Neural cell (in vitro differentiated cells): ENCODE measurements around the gene REXO5. TPM values are rescaled to one million over a fixed set of nuclear protein-coding genes. Genes with fewer than 3 reads are reported as not detected.
A peak's percentile ranks its signal among the peaks of the same experiment; 100 is the strongest.

ENCODE experiments used
- H2AFZ ChIP-seq: fragments of 200-600, 300-800 bp; sonication (generic), shearing (Covaris generic); 2 replicates; pipeline ENCODE4 v1.6.0; 2014; ENCODE audit warnings: low read depth, mild to moderate bottlenecking, antibody characterized with exemption, low read length, moderate library complexity
- H3F3A ChIP-seq: fragments of 200-600 bp; shearing (Covaris generic); 2 replicates; pipeline ENCODE4 v1.6.1; 2016; ENCODE audit warnings: mild to moderate bottlenecking, moderate library complexity, mixed read lengths, antibody characterized with exemption, low read length; ENCODE audit not compliant: insufficient read depth, poor library complexity, severe bottlenecking
- H3K27ac ChIP-seq: fragments of 200-600, 300-800 bp; sonication (generic), shearing (Covaris generic); 2 replicates; pipeline ENCODE4 v1.5.1; 2014; ENCODE audit warnings: mild to moderate bottlenecking, low read length, moderate library complexity
- H3K27me3 ChIP-seq: fragments of 300-800, 200-600 bp; sonication (generic), shearing (Covaris generic); 2 replicates; pipeline ENCODE4 v1.6.0; 2014; ENCODE audit warnings: mild to moderate bottlenecking, low read depth, low read length, moderate library complexity; ENCODE audit not compliant: insufficient read depth
- H3K36me3 ChIP-seq: fragments of 300-800, 200-600 bp; sonication (generic), shearing (Covaris generic); 2 replicates; pipeline ENCODE4 v1.5.1; 2014; ENCODE audit warnings: mild to moderate bottlenecking, antibody characterized with exemption, low read length, moderate library complexity; ENCODE audit not compliant: insufficient read depth
- H3K4me2 ChIP-seq: fragments of 300-800, 200-600 bp; sonication (generic), shearing (Covaris generic); 2 replicates; pipeline ENCODE4 v1.6.0; 2014; ENCODE audit warnings: mild to moderate bottlenecking, low read length
- H3K4me3 ChIP-seq: fragments of 300-800, 200-600 bp; sonication (generic), shearing (Covaris generic); 2 replicates; pipeline ENCODE4 v1.5.1; 2014; ENCODE audit warnings: mild to moderate bottlenecking, low read length, moderate library complexity
- H3K79me2 ChIP-seq: fragments of 200-600 bp; shearing (Covaris generic); replicated peaks from 2 replicates; pipeline ENCODE4 v1.6.0; 2014; ENCODE audit warnings: mild to moderate bottlenecking, low read length, moderate library complexity; ENCODE audit not compliant: insufficient read depth
- H3K9ac ChIP-seq: fragments of 300-800, 200-600 bp; sonication (generic), shearing (Covaris generic); 2 replicates; pipeline ENCODE4 v1.6.1; 2016; ENCODE audit warnings: mild to moderate bottlenecking, low read length, mixed read lengths
- H3K9me2 ChIP-seq: fragments of 200-600 bp; shearing (Covaris generic); 2 replicates; pipeline ENCODE4 v1.6.1; 2016; ENCODE audit warnings: mild to moderate bottlenecking, low read length, mixed read lengths; ENCODE audit not compliant: insufficient read depth
- H3K9me3 ChIP-seq: fragments of 200-600, 300-800 bp; sonication (generic), shearing (Covaris generic); 2 replicates; pipeline ENCODE4 v1.6.1; 2016; ENCODE audit warnings: mild to moderate bottlenecking, mixed run types, low read length, moderate library complexity, mixed read lengths
- H4K20me1 ChIP-seq: fragments of 200-600 bp; shearing (Covaris generic); 2 replicates; pipeline ENCODE4 v1.6.1; 2016; ENCODE audit warnings: mild to moderate bottlenecking, mixed run types; ENCODE audit not compliant: insufficient read depth
- EP300 ChIP-seq: fragments of 450-650 bp; conservative IDR thresholded peaks from 2 replicates; pipeline ENCODE4 v1.6.1; 2014; ENCODE audit warnings: antibody characterized with exemption, mild to moderate bottlenecking, moderate library complexity; ENCODE audit not compliant: poor library complexity, severe bottlenecking
- EZH2 ChIP-seq: fragments of 200-600, 300-800 bp; shearing (Covaris generic), sonication (generic); IDR thresholded peaks from 2 replicates; pipeline ENCODE4 v1.6.1; 2014; ENCODE audit warnings: antibody characterized with exemption, low read length, borderline replicate concordance, mild to moderate bottlenecking; ENCODE audit not compliant: insufficient read depth, poor library complexity, severe bottlenecking
- MXI1 ChIP-seq: fragments of 450-650 bp; conservative IDR thresholded peaks from 2 replicates; pipeline ENCODE4 v1.6.1; 2014; ENCODE audit warnings: antibody characterized with exemption, mild to moderate bottlenecking; ENCODE audit not compliant: poor library complexity, severe bottlenecking
- POLR2AphosphoS5 ChIP-seq: IDR thresholded peaks from 2 replicates; pipeline ENCODE4 v1.6.1; 2012
- RAD21 ChIP-seq: fragments of 450-650 bp; conservative IDR thresholded peaks from 2 replicates; pipeline ENCODE4 v1.6.1; 2014; ENCODE audit warnings: antibody characterized with exemption, mild to moderate bottlenecking, moderate library complexity
- SMC3 ChIP-seq: fragments of 450-650 bp; conservative IDR thresholded peaks from 2 replicates; pipeline ENCODE4 v1.6.1; 2014; ENCODE audit warnings: antibody characterized with exemption, mild to moderate bottlenecking, moderate library complexity; ENCODE audit not compliant: poor library complexity
- TAF1 ChIP-seq: IDR thresholded peaks from 2 replicates; pipeline ENCODE4 v1.6.1; 2012; ENCODE audit warnings: low read depth
- polyA plus RNA-seq: library from polyadenylated mRNA; depleted of rRNA; stranded (reverse); fragments of >200 nt; gene quantifications from 2 replicates; pipeline ENCODE4 v1.2.3, GENCODE V29; 2014
- TF ChIP-seq, protein P1 (sequence below): IDR thresholded peaks from 2 replicates; pipeline ENCODE4 v1.6.1; 2012; ENCODE audit warnings: borderline replicate concordance
- TF ChIP-seq, protein P2 (sequence below): fragments of 450-650 bp; IDR thresholded peaks from 2 replicates; pipeline ENCODE4 v1.5.1; 2014; ENCODE audit warnings: antibody characterized with exemption, mild to moderate bottlenecking, moderate library complexity; ENCODE audit not compliant: poor library complexity, severe bottlenecking

REXO5 gene
- polyA plus RNA-seq, 1 donor from 2014 or later = 11.2 TPM

DNA sequence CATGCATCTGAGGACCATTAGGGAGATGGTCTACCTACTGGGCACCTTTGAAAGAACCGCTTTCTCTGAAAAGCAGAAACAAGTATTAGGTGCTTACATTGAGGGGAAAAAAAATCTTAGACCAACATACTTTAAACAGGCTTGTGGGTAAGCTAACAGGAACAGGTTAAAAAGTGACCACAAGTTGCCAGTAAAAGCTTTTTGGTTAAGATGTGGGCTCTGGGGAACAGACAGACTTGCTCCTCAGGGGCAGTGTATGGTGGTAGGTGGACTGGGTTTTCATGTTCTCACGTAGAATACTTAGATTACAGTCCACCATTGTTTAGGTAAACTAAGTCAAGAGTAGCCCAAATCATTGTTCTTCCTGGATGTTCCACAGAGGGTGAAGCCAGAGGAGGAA, 41.2 kb downstream of the REXO5 start:
- Histone ChIP-seq H3K36me3 (no peaks in the 10 kb centered on the region), H3K9me3 (no peaks in the 10 kb centered on the region), H3K27ac (no peak overlapping the region), H3F3A (no peaks in the 10 kb centered on the region), H3K9ac (no peak overlapping the region), H3K27me3 (no peaks in the 10 kb centered on the region), H3K4me3 (no peak overlapping the region), H3K4me2 (no peak overlapping the region), H3K79me2 (no peaks in the 10 kb centered on the region), H4K20me1 (no peaks in the 10 kb centered on the region), H3K9me2 (no peaks in the 10 kb centered on the region), H2AFZ (no peak overlapping the region)
- TF ChIP-seq, protein P1, sequence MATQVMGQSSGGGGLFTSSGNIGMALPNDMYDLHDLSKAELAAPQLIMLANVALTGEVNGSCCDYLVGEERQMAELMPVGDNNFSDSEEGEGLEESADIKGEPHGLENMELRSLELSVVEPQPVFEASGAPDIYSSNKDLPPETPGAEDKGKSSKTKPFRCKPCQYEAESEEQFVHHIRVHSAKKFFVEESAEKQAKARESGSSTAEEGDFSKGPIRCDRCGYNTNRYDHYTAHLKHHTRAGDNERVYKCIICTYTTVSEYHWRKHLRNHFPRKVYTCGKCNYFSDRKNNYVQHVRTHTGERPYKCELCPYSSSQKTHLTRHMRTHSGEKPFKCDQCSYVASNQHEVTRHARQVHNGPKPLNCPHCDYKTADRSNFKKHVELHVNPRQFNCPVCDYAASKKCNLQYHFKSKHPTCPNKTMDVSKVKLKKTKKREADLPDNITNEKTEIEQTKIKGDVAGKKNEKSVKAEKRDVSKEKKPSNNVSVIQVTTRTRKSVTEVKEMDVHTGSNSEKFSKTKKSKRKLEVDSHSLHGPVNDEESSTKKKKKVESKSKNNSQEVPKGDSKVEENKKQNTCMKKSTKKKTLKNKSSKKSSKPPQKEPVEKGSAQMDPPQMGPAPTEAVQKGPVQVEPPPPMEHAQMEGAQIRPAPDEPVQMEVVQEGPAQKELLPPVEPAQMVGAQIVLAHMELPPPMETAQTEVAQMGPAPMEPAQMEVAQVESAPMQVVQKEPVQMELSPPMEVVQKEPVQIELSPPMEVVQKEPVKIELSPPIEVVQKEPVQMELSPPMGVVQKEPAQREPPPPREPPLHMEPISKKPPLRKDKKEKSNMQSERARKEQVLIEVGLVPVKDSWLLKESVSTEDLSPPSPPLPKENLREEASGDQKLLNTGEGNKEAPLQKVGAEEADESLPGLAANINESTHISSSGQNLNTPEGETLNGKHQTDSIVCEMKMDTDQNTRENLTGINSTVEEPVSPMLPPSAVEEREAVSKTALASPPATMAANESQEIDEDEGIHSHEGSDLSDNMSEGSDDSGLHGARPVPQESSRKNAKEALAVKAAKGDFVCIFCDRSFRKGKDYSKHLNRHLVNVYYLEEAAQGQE = no peak
- TF ChIP-seq EZH2 = no peak
- TF ChIP-seq RAD21 = no peak
- TF ChIP-seq EP300 = no peak
- TF ChIP-seq, protein P2, sequence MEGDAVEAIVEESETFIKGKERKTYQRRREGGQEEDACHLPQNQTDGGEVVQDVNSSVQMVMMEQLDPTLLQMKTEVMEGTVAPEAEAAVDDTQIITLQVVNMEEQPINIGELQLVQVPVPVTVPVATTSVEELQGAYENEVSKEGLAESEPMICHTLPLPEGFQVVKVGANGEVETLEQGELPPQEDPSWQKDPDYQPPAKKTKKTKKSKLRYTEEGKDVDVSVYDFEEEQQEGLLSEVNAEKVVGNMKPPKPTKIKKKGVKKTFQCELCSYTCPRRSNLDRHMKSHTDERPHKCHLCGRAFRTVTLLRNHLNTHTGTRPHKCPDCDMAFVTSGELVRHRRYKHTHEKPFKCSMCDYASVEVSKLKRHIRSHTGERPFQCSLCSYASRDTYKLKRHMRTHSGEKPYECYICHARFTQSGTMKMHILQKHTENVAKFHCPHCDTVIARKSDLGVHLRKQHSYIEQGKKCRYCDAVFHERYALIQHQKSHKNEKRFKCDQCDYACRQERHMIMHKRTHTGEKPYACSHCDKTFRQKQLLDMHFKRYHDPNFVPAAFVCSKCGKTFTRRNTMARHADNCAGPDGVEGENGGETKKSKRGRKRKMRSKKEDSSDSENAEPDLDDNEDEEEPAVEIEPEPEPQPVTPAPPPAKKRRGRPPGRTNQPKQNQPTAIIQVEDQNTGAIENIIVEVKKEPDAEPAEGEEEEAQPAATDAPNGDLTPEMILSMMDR = no peak
- TF ChIP-seq SMC3 = no peak
- TF ChIP-seq POLR2AphosphoS5 = no peak
- TF ChIP-seq MXI1 = no peak
- no peak for TF ChIP-seq TAF1

DNA sequence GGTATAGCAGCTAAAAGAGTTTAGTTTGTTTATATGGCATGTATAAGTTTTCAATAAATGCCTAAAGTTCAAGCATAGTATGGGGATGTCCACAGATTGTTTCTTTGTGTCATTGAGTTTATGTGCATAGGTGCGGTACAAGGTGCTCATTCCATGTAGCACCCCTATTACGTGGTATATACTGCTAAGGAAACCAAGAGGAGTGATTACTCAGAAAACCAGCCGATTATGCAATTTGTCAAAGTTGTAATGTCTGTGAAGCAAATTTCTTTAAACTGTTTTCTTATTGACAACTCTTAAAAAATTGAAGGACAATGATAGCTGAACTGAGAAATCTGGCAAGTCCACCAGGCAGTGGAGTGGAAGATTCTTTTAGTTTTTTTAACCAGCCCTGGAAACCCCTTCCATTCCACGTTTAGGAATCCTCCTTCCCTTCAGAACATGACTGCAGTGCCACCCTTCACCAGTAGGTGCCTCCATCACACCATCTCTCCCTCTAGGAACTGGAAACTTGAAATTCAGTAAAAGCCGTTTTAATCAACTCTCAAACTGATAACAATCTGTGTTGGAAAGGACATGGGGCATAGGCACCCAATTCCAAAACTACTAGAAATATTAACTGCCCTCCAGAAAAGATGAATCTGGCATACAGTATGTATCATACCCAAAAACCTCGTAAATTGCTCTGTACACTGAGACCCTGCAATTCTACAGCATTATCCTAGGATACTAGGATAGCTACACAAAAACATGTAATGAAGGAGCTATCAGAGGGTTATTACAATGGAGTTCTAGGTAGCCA, 43.5 kb downstream of the REXO5 start:
- Histone ChIP-seq H3K9me2 (no peaks in the 10 kb centered on the region), H3K4me3 (no peak overlapping the region), H3F3A (no peaks in the 10 kb centered on the region), H3K36me3 (no peaks in the 10 kb centered on the region), H3K79me2 (no peaks in the 10 kb centered on the region), H2AFZ (no peak overlapping the region), H3K9ac (no peak overlapping the region), H4K20me1 (no peaks in the 10 kb centered on the region), H3K27ac (no peak overlapping the region), H3K27me3 (no peaks in the 10 kb centered on the region), H3K9me3 (no peaks in the 10 kb centered on the region), H3K4me2 (no peak overlapping the region)
- no peak for TF ChIP-seq TAF1
- peak; percentile 94 for TF ChIP-seq RAD21
- no peak for TF ChIP-seq EZH2
- TF ChIP-seq, protein P1 = no peak
- TF ChIP-seq, protein P2 = peak; percentile 93
- no peak for TF ChIP-seq EP300
- no peak for TF ChIP-seq POLR2AphosphoS5
- TF ChIP-seq SMC3 = peak; percentile 87
